HG03565 (cell line): Measurements from ENCODE around the gene RHOH.

Source experiments
- ATAC-seq: cut with Tn5 transposase; IDR thresholded peaks from one replicate; pipeline ENCODE4 v1.9.1; 2021; ENCODE audit warnings: mild to moderate bottlenecking, moderate library complexity; ENCODE audit not compliant: unreplicated experiment

The RHOH gene

GRCh38 chr4:40187386-40187906 is 9.4 kb upstream of the RHOH start:
- no peak for ATAC-seq

- ATAC-seq: no peak
These were observed 6.8 kb upstream of the RHOH start for GRCh38 chr4:40190019-40190418.

GRCh38 chr4:40190465-40190864 is 6.4 kb upstream of the RHOH start:
- ATAC-seq: no peak

- no peak for ATAC-seq
These were observed 5.7 kb upstream of the RHOH start for GRCh38 chr4:40190880-40191815.

GRCh38 chr4:40192114-40193015 is 4.5 kb upstream of the RHOH start:
- peak; percentile 24 for ATAC-seq

GRCh38 chr4:40193016-40193571 is 3.7 kb upstream of the RHOH start:
- peak; percentile 18 for ATAC-seq

GRCh38 chr4:40193578-40193977 is 3.3 kb upstream of the RHOH start:
- ATAC-seq: no peak

GRCh38 chr4:40194602-40195161 is 2.1 kb upstream of the RHOH start:
- ATAC-seq: no peak

- ATAC-seq: no peak
These were observed 1.4 kb upstream of the RHOH start for GRCh38 chr4:40195182-40196177.

GRCh38 chr4:40196272-40196671 is 559 bp upstream of the RHOH start:
- no peak for ATAC-seq

- no peak for ATAC-seq
These were observed 1.3 kb downstream of the RHOH start for GRCh38 chr4:40197879-40198689.

GRCh38 chr4:40199179-40199670 is 2.4 kb downstream of the RHOH start:
- ATAC-seq: no peak

GRCh38 chr4:40199999-40200874 is 3.4 kb downstream of the RHOH start:
- peak; percentile 53 for ATAC-seq

- no peak for ATAC-seq
These were observed 4.3 kb downstream of the RHOH start for GRCh38 chr4:40200875-40201801.

GRCh38 chr4:40201898-40202297 is 5.1 kb downstream of the RHOH start:
- ATAC-seq: no peak

- no peak for ATAC-seq
These were observed 5.6 kb downstream of the RHOH start for GRCh38 chr4:40202474-40202873.
